GM18508 (cell line): ENCODE results near the gene ZNF485.
"Not testable (repeated sequence)": the region's sequence is repeated elsewhere in the genome, so short reads cannot be mapped to it uniquely, and the experiment has no call there.

Source experiments
- ATAC-seq: cut with Tn5 transposase; IDR thresholded peaks from one replicate; pipeline ENCODE4 v1.9.1; 2021; ENCODE audit warnings: moderate number of reproducible peaks; ENCODE audit not compliant: insufficient read depth, unreplicated experiment

ZNF485 gene

DNA sequence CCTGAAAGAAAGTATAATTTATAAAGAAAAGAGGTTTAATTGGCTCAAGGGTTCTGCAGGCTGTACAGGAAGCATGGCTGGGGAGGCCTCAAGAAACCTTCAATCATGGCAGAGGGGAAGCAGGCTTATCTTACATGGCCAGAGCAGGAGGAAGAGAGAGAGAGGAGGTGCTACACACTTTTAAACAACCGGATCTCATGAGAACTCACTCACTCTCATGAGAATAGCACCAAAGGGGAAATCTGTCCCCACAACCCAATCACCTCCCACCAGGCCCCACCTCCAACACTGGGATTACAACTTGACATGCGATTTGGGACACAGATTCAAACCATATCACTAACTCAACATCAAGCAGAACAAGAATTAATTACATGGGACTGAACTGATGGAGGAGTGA lies 6.9 kb upstream of the ZNF485 start:
- ATAC-seq, result no peak

DNA sequence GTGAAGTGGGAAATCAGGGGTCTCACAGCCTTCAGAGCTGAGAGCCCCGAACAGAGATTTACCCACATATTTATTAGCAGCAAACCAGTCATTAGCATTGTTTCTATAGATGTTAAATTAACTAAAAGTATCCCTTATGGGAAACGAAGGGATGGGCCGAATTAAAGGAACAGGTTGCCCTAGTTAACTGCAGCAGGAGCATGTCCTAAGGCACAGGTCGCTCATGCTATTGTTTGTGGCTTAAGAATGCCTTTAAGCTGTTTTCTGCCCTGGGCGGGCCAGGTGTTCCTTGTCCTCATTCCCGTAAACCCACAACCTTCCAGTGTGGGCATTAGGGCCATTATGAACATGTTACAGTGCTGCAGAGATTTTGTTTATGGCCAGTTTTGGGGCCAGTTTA lies 4.7 kb upstream of the ZNF485 start:
- not testable (repeated sequence) for ATAC-seq

DNA sequence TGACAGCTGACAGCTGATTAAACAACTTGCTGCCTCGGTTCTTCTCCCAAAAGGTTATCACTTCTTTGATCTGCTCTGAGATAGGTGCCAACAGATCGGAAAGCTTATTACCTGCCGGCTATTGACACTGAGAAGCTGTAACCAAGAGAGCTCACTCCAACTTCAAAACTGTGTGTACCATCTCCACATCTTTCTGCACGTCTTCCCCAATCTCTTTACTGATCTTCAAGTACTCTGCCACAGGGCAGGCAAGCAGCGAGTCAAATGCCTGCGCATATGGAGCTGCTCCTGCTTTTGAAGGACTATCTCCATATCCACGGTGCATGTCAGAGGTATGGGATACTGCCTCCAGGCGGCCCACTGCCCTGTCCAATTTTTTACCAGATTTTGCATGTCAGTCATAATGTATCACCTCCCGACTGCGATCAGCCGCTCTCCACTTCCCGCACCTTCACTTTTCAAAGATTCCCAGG lies 352 bp upstream of the ZNF485 start:
- no peak for ATAC-seq

DNA sequence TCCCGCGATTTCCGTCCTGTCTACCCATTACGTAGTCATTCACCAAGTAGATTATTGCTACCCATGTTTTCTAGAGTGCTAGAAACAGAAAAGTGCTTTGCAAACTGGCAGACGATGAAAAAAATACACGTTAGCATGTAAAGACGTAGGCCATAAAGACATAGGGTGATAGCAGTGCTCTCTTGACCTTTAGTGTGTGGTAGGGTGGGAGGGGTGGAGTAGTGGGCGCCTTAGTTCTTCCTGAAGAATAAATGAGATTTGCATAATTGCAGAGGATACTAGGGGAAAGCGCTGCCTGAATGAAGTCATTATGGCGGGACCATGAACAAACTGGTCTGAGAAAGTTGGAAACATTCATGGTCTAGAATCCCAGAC lies 948 bp downstream of the ZNF485 start:
- ATAC-seq, result no peak

DNA sequence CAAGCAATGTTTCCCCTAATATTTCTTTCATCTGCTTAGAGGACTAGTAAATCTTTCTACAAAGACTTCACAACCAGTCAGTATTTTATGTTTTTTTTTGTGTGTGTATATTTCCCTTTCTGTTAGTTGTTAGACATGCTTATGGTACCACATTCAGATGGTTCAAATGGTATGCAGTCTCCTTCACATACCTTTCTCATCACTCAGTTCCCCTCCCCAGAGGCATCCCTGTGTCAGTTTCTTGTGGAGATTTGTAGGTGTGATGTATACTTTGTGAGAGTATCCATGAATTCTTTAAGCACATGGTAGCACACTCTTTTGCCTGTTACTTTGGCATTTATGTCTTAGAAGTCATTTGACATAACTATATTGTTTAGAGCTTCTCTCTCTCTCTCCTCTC lies 4.4 kb downstream of the ZNF485 start:
- ATAC-seq, result no peak

DNA sequence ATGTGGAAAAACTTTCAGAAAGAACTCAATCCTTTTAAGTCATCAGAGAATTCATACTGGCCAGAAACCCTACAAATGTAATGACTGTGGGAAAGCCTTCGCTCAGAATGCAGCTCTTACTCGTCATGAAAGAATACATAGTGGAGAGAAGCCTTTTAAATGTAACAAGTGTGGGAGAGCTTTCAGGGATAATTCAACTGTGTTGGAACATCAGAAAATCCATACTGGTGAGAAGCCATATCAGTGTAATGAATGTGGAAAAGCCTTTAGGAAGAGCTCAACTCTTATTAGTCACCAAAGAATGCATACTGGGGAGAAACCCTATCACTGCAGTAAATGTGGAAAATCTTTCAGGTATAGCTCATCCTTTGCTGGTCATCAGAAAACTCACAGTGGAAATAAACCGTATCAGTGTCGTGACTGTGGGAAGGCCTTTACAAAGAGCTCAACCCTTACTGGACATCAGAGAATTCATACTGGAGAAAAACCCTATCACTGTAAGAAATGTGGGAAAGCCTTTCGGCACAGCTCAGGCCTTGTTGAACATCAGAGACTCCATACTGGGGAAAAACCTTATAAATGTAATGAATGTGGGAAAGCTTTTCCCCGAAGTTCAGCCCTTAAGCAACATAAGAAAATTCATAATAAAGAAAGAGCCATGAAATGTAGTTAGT lies 10.6 kb downstream of the ZNF485 start:
- ATAC-seq, result no peak

DNA sequence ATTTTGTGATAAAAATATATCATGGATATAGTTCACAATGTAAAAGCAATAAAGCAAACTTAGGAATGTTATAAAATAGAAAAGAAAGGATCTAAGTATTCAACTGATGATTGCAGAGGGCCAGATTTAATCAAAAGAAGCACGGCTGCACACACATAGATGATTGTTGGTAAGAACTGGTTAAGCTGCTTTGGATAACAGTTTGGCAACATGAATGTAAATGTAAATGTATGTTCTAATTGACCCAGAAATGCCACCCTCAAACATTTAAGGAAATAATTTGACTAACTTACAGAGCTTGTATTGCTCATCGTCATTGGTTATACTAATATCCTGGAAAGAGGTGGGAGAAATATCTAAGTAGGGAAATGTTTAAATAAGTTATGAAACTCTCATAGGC lies 13.1 kb downstream of the ZNF485 start:
- no peak for ATAC-seq

DNA sequence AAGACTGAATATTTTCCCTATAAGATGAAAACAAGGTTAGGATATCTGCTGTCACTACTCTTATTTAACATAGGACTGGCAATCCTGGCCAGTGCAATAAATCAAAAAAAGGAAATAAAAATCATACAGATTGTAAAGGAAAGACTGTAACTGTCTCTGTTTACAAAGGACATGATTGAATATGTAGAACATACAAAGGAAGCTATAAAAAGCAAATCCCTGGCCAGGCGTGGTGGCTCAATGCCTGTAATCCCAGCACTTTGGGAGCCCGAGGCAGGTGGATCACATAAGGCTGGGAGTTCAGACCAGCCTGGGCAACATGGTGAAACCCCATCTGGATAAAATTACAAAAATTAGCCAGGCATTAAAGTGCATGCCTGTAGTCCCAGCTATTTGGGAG lies 15.8 kb downstream of the ZNF485 start:
- no peak for ATAC-seq

DNA sequence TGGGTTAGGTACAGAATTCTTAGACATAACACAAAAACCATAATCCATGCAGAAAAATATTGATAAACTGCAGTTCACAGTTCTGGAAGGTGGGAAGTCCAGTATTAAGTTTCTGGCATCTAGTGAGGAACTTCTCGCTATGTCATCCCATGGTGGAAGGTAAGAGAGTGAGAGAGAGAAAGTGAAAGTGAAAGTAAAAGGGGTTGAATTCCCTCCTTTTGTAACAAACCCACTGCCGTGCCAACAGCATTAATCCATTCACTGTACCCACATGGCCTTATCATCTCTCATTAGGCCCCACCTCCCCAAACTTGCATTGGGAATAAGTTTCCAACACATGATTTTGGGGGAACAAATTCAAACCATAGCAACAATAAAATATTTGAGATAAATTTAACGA lies 17.1 kb downstream of the ZNF485 start:
- ATAC-seq, result no peak

DNA sequence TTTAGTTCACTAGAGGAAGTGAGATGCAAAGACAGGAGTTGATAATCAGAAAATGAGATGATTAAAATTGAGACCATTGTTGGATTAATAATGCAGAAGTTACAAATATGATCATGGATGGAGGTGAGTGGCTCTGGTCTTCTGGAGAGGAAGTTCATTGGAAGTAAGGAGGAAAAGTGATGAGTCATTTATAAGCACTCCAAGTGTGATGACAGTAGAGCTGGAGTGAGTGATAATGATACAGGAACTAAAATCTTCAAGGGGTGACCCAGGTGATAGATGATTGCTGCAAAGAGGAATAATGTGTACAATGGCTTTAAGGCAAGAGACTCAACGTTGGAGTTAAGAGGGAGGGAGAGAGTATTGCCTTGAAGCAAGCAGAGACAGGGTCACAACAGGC lies 21.7 kb downstream of the ZNF485 start:
- no peak for ATAC-seq

DNA sequence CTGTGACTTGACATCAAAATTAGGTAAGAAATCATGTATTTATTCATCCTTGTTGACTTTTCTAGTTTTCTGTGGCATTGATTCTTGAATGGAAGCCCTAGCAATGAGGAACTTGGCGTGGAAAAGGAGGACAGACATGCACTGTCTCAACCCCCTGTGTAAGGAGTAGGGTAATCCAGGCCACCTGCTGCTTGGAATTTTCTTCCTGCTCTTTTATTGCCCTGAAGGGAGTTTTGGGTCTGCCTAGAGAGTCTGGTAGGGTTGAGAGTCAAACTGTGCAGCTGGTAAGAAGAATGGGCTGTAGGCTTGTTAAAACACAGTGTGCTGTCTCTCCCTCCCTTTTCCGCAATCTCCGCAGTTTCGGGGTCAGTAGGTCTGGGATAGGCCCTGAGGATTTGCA lies 22.7 kb downstream of the ZNF485 start:
- ATAC-seq, result no peak

DNA sequence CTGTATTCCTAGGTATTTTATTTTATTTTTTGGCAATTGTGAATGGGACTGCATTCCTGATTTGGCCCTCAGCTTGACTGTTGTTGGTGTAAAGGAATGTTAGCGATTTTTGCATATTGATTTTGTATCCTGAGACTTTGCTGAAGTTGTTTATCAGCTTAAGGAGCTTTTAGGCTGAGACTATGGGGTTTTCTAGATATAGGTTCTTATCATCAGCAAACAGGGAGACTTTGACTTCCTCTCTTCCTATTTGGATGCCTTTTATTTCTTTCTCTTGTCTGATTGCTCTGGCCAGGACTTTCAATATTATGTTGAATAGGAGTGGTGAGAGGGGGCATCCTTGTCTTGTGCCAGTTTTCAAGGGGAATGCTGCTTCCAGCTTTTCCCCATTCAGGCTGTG lies 29.6 kb downstream of the ZNF485 start:
- ATAC-seq, result not testable (repeated sequence)

DNA sequence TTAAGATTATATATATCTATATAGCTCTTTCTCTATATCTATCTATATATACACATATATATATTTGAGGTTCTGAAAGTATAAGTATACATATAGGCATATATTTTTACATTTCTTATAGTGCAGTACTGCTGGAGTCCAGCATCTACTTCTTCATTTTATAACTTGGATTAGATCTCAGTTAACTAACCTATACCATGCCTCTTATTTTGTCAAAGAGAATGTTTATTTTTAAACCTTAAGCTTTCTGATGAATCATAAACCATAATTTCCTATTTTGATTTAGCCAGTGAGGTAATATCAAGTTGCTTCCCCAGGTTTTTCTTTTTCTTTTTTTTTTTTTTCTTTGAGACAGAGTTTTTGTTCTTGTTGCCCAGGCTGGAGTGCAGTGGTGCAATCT lies 34.4 kb downstream of the ZNF485 start:
- ATAC-seq, result no peak

DNA sequence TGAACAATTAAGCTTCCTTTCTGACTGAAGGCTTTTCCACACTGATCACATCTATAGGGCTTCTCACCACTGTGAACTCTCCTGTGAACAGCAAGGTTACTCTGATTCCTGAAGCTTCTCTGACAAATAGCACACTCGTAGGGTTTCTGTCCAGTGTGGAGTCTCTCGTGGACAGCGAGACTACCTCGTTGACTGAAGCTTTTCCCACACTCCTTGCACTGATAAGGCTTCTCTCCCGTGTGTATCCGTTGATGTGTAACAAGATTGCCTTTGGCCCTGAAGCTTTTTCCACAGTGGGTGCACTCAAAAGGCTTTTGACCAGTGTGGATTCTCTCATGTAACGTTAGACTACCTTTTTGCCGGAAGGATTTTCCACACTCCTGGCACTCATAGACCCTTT lies 38.0 kb downstream of the ZNF485 start:
- no peak for ATAC-seq

DNA sequence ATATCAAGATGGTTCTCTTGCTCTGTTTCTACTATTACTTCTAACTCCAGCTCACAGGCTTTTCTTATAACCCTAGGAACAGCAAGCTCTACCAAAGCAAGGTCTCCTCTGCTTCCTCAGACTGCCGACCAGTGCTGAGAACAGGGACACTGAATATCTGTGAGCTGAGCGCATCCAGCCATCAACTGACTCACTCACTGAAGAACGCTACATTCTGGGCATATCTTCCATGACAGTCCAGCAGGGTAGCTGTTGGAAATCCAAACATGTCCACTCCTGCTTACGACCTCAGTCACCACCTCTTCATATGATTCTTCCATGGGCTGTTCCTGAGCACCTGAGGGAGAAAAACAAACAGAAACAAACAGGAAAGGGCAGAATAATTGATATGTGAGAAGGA lies 39.6 kb downstream of the ZNF485 start:
- no peak for ATAC-seq

DNA sequence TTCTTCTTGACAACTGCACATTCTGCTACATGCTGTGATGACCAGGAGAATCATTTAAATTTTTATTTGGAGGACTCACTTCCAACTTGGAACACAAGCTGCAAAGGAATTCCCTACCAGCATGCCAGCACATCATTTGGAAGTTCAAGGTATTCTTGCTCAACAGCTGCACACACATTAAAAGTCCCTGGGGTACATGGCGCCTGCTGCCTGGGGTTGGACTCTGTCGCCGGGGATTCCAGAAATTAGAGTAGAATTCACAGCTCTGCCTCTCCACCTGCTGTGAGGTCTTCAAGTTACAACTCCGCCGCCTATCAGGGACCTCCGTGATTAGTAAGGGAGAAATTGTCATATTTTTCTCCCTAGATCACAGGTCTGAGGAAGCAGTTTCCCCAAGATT lies 41.3 kb downstream of the ZNF485 start:
- no peak for ATAC-seq

DNA sequence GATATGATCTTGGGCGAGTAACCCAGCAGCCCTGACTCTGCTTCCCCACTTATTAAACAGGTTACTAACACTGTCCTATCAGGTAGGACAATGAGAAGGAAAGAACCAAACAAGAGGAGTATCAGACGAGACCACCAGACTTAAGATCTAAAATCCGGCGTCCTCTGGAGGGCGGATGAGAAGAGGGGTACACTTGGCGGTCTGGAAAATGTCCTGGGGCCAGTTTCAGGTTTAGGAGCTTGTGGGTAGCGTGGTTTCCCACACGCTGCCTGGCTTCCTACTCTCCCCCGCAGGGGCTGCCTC lies 41.8 kb downstream of the ZNF485 start:
- no peak for ATAC-seq

DNA sequence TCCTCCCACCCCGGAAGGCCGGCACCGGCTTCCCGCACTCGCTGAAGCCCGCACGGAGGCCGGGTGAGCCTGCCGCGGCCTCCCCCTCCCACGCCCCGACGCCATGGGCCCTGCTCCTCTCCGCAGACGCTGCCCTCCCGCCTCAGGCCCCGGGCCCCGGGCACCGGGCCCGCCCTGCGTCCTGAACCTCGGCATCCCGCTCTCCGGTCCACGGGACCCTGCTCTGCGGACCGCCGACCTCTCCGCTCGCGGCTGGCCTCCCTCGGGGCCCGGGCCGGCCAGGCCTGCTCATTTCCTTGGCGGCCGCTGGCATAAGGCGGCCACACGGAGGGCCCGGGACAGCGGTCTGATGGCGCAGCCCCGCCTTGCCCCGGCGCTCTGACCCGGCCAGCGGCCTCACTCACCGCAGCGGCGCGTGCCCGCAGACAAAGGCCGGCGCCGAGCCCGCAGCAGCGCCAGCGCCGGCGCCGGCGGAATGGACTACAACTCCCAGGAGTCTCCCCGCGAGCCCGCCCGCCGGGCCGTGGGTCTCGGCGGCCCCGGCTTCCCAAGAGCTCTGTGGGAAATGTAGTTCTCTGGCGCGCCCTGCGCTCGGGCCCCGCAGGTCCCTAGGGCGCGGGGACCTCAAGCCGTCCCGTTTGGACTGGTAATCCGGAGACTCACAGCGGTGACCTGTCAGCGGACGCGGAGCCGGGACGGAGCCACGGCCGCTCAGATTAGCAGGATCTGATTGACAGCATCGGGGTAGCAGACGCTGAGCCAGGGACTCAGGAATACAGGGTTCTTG lies 42.4 kb downstream of the ZNF485 start, which contains the start of gene ZNF32:
TSS of gene ZNF32 (minus strand) at position 484 of the 787 bp plus-strand sequence. CDS start 2,748 bp downstream, outside the sequence.
- ATAC-seq, result peak; percentile 98

DNA sequence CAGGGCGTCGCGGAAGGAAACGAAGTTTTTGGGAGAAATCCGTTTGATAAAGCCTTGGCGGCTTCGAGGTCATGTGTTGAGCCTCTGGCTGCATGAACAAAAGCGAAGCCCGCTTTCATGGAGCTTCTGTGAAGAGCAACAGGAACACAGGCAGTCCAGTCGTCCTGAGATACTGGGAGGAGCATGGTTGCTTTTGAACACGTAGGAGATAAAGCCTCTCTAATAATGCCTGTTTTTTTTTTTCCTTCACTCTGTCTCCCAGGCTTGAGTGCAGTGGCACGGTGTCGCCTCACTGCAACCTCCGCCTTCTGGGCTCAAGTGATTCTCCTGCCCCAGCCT lies 42.9 kb downstream of the ZNF485 start:
- no peak for ATAC-seq

DNA sequence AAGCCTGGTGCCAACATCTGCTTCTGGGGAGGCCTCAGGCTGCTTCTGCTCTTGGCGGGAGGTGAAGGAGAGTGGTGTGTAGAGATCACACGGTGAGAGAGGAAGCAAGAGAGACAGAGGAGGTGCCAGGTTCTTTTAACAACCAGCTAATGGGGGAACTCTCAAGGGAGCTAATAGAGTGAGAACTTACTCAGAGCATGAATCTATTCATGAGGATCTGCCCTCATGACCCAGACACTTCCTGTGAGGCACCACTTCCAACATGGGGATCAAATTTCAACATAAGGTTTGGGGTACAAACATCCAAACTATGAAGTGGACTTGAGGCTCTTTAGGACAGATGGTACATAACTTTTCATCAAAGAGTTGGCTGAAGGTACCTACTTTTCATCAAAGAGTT lies 47.5 kb downstream of the ZNF485 start:
- no peak for ATAC-seq

DNA sequence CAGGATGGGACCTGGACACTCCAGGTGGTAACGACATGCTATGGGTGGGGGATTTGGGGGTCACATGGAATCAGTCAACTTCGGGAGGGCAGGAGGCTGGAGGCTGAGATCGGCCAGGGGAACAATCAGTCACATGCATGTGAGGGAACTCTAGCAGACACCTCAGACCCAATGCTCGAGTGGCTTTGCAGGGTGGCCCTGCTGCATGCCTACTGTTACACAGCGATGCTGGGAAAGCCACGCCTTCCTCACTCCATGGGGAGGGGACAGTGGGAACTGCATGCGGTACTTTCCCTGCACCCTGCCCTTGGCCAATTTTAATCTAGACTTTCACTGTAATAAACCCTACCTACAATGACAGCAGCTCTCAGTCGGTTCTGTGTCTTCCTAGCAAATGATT lies 49.1 kb downstream of the ZNF485 start:
- no peak for ATAC-seq

DNA sequence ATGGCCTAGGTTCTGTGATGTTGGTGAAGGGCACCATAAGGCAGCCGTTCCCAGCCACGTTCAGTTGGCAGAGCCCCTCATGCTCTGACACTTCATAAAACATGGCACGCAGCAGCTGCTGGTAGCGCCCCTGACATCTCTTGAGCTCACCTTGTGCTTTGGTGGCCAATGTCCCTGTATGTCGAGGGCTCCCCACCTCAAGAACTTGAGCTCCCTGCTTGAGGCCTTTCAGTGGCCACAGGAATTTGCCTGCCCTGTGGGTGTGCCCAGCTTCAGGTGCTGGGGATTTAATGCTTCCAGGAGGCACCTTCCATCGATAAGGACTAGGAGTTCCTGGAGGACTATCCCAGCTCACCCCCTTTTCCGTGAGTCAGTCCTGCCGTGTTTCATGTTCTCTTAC lies 52.0 kb downstream of the ZNF485 start:
- ATAC-seq, result no peak
